Measurements from ENCODE around the gene IZUMO1. TPM values are rescaled to one million over a fixed set of nuclear protein-coding genes. Genes with fewer than 3 reads are reported as not detected.

IZUMO1 gene
- total RNA-seq, 1 donor from 2014 or later = 0.73 TPM

DNA sequence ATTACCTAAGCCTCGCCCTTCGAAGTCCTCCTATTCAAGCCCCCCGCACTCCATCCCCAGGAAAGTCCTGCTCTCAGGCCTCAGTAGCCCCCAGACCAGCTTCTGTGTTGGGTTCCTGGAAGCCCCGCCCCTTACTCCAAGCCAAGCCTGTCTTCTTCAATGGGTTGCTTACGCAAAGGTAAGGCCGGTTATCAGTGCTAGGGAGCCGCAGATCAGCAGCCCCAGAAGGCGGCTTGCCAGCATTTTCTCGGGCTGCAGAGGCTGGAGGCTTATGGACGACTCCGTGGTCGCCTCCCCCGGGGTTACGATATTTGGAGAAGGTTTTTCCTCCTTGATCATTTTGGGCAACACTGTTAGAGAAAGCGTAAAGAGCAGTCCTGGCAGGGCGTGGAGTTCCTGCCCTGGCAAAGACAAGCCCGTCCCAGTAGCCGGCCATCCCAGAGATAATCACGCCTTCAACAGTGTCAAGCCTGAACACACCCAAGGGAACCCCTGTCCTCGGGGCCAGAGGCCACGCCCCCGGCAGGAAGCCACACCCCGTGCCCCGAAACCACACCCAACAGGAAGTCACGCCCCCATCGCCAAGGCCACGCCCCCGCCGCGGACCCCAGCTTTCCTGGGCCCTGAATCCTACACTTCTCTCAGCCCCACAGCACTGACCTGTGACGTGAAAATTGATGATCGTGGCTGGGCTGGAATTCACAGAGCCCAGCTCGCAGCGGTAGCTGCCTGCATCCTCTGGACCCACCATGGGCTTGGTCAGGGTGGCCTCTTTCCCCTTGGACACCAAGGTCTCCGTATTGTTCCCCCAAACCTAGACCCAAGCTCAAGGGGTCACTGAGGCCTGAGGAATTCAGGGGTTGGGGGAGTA lies 5.3 kb downstream of the IZUMO1 start:
- peak; percentile 16 for ATAC-seq (ENCODE audit: poor library complexity)
- intact Hi-C loops (cut with DNase I) = no loop called here

DNA sequence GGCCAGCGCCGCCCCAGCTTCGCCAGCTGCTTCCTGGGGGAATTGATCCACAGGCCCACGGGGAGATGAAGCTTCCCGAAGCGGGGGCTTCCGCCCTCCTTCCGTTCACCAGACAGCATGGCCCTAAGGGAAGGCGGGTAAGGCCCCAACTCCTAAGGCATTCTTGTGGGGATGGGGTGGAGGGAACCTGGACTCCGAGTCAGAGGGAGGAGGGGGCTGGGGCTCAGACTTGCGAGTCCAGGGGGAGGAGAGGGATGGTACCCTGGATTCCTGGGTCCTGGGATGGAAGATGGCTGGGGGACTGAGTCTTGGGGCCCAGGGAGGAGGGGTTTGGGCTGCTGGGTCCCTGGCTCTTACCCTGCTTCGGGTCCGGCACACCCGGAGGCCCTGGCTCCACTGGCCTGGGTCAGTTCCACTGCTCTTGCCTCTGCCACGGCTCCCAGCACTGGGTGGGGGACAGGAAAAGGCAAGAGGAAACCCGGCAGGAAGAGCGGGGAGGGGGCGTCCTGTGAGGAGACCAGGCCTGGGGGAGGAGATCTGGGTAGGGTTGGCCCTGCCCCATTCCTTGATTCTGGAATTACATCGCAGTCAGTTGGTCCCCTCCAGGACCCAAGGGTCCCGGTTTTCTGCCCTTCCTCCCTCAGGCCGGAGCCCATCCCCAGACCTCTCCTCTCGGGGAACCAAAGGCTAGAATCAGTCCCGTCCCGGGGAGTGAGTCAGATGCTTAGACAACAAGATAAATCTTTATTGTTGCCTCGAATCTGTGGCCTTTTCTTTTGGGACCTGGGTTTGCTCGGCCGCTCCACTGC lies 6.3 kb downstream of the IZUMO1 start, which contains the start of gene RASIP1:
TSS of gene RASIP1 (minus strand) at position 447 of the 809 bp plus-strand sequence. CDS start at position 119, 328 bp downstream.
- intact Hi-C loops (cut with DNase I) = no loop called here
- ATAC-seq (ENCODE audit: poor library complexity) = peak; percentile 4

More for the DNA sequence above, 5.3 kb downstream of the IZUMO1 start:
- peak; percentile 64 for DNase-seq

DNA sequence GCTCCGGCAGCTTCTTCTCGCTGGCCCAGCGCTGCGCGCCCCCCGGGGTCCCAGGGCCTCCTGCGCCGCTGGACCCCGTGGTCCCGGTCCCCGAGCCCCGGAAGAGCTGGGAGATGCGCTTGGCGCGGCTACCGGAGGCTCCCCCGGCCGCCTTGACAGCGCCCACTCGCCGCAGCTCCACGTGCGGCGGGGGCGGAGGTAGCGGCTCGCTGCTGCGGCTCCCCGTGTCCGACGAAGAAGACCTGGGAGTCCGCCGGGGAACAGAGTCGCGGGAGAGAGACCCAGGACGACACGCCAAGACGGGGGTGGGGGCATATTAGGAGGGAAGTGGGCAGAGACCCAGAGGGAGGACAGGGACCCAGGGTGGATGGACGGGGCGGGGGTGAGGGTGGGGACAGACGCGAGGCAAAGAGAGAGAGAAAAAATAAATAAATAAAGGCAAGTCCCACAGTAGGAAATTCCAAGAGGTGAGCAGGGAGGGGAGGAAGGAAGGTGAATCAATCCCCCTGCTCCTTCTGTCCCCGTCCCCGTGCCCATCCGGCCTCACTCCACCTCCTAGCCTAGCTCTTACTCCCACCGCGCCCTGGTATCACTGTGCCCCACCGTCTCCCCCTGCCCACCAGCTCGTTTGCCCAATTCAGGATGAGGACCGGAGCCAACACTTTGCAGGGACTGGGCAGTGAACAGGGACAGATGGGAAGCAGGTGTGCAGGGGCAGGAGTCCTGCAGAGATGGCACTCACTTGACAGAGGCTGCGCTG lies 7.1 kb downstream of the IZUMO1 start:
- no peak for ATAC-seq (ENCODE audit: poor library complexity)
- intact Hi-C loops (cut with DNase I) = loop anchor here (5.0 to 10.0 kb wide), 2 partner anchors 62 to 95 kb away; partner anchors contain the start of gene CA11
- no peak for DNase-seq

More for the DNA sequence above, 6.3 kb downstream of the IZUMO1 start, which contains the start of gene RASIP1:
- DNase-seq = peak; percentile 73

DNA sequence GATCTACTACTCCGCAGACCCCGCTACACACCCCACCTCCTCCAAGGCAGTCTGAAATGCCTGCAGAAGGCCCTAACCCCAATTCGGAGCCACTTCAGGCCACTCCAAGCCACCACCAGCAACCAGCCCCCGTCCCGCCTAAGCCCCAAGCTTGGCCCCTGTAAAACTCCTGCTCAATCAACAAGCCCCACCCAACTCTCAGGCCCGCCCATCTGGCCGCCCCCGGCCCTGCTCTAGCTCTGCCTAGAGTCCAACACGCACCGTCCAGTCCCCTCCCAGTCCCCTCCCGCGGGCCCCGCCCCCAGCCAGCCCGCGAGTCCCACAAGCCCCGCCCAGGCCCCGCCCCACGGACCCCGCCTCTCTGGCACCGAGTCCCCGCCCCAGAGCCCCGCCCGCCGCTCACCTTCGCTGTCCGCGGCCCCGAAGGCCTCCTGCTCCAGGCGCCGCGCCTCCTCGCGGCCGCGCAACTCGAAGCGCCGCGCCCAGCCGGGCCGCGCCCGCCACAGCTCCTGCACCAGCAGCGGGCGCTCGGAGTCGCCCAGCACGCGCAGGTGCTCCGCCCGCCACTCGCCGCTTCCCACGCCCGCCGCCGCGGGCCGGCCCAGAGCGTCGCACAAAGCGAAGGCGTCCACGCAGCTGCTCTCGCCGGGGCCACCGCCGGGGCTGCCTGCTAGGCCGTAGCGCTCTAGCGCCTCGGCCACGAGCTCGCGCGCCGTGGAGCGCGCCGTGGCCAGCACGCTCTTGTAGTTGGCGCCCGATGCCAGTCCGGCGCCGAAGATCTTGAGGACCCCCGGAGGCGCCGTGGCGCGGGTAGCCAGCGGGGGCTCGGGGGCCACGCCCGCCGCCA lies 7.9 kb downstream of the IZUMO1 start:
- intact Hi-C loops (cut with DNase I) = loop anchor here (5.0 to 10.0 kb wide), 2 partner anchors 61 to 94 kb away; partner anchors contain the start of gene CA11
- ATAC-seq (ENCODE audit: poor library complexity) (peak; percentile 91), DNase-seq (peak; percentile 94)

DNA sequence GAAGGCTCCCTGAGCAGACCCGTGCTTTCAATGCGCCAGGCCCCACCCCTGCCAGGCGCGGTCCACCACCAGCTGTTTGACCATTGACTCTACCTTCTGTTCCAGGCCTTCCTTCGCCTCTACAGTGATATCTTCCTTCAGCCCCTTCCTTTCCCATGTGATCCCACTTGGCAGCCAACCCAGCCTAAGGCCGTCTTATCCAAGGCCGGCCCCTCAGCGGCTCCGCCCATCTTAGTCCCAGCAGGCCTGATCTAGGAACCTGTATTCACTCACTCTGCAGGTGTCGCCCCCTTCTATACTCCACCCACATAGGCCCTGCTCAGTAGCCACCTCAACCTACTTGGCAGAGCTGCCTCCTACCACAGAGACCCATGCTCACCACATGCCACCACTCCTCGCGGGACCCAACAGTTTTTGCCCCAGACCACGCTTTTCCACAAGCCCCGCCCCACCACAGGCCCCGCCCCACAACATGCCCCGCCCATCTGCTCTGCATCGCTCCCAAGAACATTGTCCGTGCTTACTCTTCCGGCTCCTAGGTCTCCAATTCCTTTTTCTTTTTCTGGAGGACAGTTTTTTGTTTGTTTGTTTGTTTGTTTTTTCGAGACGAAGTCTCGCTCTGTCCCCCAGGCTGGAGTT lies 9.2 kb downstream of the IZUMO1 start:
- no peak for ATAC-seq (ENCODE audit: poor library complexity)
- DNase-seq = no peak
- intact Hi-C loops (cut with DNase I) = loop anchor here (5.0 to 10.0 kb wide), 2 partner anchors 60 to 93 kb away; partner anchors contain the start of gene CA11

DNA sequence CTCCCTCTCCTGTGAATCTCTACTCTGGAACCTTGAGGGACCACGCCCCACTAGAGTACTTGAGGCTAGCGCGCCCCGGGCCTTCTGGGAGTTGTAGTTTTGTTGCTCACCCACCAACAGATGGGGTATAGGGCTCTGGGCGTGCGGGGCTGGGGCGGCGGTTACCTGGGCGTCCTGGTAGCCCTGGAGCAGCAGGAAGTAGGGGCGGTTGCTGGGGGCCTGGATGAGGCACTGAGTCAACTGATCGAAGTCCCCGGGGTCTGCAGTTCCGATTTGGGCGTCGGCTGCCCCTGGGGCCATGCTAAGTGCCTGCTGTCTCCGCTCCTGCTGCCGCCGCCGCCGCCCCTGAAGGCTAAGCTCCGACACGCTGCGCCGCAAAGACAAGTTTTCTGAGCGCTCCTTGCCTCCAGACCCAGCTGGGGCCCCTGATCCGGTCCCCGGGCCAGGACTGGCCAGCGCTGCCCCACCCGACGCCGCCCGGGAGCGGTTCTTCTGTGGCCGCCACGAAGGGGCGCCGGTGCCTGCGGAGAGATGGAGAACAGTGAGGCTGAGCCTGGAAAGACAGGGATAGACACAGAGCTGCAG lies 11.6 kb downstream of the IZUMO1 start:
- intact Hi-C loops (cut with DNase I) = loop anchor here (5.0 to 10.0 kb wide), 2 partner anchors 58 to 90 kb away; partner anchors contain the start of gene CA11
- no peak for ATAC-seq (ENCODE audit: poor library complexity)
- no peak for DNase-seq

DNA sequence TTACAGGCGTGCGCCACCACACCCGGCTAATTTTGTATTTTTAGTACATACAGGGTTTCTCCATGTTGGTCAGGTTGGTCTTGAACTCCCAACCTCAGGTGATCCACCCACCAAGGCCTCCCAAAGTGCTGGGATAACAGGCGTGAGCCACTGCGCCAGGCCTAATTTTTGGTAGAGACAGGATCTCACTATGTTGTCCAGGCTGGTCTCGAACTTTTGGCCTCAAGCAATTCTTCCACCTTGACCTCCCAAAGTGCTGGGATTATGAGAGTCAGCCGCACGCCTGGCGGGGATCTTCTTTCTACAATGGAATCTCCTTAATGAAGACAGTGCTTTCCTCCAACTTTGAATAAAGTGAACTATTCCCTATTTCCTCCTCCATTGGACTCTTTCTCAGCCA lies 12.1 kb downstream of the IZUMO1 start:
- ATAC-seq (ENCODE audit: poor library complexity) (no peak), DNase-seq (no peak)
- intact Hi-C loops (cut with DNase I) = loop anchor here (5.0 to 10.0 kb wide), 2 partner anchors 57 to 90 kb away; partner anchors contain the start of gene CA11

DNA sequence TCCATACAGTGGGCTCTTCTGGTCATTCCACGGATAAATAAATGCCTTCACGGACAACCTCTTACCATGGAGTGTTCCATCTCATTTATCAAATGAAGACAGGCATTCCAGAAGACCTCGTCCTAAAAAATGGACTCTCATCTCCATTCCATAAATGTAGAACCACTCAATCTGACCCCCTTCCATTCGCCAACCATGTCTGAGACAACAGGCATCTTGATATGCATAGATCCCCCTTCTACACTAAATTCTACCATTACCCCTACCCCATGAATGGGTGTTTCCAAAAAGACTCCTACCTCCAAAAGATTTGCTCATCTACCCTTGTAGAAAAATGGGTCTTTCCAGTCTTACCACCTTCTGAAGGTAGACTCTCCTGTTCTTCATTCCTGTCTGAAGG lies 15.3 kb downstream of the IZUMO1 start:
- intact Hi-C loops (cut with DNase I) = loop anchor here (10.0 kb wide), 1 partner anchor 87 kb away; the partner anchor contains the start of gene CA11
- no peak for ATAC-seq (ENCODE audit: poor library complexity)
- DNase-seq = no peak

DNA sequence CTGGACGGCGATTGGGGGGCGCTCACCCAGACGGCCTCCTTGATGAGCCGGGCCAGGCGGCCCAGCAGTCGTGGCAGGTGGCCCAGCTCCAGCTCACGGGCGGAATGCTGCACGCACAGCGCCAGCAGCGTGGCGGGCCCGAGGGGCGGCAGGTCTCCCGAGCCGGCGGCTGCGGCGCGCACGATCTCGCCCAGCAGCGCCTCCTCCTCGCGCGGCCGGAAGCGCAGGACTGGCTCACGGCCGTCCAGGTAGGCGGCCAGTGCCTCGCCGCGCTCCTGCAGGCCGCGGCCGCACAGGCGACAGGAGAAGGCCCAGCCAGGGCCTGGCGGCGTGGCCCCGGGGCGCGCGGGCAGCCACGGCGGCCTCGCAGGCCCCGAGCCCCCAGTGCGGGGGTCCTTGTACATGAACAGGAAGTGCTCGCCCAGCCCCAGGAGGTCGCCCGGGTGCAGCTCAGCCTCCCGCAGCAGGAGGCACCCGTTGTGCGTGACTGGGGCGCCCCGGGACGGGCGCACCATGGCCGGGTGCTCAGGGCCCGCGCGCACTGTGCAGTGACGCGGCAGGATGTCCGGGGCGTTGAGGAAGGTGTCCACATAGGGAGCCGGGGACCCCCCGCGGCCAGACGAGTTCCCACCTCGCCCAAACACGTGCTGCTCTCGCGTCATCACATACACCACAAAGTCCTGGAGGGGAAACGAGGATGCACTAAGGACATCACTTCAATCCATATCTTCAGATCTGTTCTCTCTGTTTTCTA lies 17.6 kb downstream of the IZUMO1 start:
- ATAC-seq (ENCODE audit: poor library complexity) (peak; percentile 13), DNase-seq (no peak)

DNA sequence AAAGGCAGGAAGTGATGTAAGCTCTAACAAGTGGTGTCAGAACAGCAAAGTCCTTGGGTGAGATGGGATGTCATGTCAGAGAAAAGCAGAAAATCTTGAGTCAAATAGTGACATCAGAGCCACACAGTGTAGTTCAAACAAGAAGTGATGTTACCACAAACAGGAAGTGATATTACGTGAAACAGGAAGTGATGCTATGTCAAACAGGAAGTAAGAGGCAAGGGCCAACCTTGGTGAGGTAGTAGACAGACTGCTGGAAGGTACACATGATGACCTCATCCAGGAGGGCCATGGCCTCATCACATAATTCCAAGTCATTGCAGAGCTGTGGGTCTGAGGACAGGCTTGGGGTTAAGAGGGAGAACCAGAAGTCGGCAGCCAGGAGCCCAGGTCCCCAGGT lies 20.2 kb downstream of the IZUMO1 start:
- intact Hi-C loops (cut with DNase I) = no loop called here
- ATAC-seq (ENCODE audit: poor library complexity) = no peak
- DNase-seq = no peak

More for the DNA sequence above, 17.6 kb downstream of the IZUMO1 start:
- intact Hi-C loops (cut with DNase I) = no loop called here

DNA sequence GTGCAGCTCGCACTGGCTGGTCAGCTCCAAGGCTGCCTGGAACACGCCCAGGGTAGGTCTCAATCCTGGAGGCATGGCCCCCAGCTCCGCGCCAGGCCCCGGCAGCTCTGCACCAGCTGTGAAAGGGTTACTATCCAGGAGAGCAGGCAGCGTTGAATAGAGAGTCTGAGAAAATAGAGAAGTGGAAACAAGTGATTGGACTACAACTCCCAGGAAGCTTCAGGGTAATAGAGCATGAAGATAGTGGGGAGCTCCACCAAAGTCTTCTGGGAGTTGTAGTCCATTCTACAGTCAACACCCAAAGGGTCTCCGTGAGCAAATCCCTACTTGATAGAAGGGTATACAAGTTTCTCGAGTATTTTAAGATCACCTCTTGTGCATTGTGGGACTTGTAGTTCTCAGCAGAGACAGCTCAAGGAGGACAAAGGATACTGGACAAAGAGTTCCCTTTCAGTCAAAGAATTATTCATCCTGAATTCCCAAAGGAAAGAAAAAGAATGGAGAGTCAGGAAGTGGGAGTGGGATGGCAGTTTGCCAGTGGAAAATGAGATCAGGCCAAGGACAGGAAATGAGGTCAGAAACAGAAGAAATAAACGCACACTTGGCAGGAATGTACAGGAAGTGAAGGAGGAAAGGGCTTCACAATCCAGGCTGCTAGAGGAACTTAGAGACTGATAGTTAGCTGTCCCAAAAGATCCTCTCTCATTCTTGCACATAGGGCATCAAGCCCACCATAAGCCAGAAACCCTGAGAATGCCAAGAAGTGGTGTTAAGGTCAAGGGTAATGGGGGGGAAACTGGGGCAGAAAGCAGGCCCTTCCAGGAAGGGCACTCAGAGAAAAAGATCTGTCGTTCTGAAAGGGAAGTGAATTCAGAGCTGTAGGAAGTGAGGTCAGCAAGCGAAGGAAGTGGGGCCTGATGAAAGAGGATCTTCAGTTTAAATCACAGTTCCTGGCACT lies 21.6 kb downstream of the IZUMO1 start:
- intact Hi-C loops (cut with DNase I) = no loop called here
- DNase-seq (no peak), ATAC-seq (ENCODE audit: poor library complexity) (peak; percentile 9)

DNA sequence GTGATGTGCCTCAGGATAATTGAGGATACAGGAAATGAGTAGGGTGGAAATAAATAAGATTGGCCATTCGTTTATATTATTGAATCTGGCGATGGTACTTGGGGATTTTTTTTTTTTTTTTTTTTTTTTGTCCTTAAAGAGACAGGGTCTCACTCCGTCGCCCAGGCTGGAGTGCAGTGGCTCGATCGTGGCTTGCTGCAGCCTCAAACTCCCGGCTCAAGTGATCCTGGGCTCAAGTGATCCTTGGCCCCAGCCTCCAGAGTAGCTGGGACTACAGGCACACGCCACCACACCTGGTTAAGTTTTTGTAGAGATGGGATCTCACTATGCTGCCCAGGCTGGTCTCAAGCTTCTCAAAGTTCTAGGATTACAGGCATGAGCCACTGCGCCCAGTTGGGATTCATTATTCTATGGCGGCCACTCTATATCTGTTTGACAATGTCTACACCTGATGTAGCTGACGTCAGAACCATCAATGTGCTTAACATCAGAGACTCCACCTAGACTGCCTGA lies 24.5 kb downstream of the IZUMO1 start:
- DNase-seq = no peak
- intact Hi-C loops (cut with DNase I) = no loop called here
- no peak for ATAC-seq (ENCODE audit: poor library complexity)

DNA sequence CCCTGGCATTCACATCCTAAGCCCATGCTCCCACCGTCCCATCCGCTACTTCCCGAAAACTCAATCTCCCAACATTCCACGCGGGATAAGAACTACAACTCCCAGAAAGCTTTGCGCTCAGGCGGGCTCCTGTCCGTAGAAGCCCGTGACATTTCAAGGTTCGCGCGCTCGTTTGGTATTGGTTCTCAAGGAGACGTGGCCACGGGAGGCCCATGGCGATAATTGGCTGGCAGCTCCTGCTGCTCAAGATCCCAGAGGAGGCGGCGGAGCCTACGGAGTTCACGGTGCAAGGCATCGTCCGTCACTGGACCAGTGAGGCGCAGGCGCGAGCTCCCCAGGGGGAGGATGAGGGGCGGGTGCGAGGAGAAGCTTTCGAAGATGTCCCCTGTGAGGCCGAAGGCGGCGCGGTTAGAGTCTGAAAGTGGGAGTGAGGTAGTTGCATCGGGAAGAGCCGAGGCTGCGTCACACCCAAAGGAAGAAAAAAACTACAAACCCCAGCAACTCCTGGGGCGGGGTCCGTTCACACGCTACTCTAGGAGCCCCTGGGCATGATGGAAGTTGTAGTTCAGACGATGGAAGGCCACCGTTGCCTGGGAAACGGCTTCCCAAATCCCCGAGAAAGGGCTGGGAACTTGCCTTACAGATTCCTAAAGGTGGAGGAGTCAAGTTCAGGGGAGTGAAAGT lies 26.0 kb downstream of the IZUMO1 start:
- ATAC-seq (ENCODE audit: poor library complexity) (peak; percentile 89), DNase-seq (peak; percentile 99)
- intact Hi-C loops (cut with DNase I) = no loop called here

DNA sequence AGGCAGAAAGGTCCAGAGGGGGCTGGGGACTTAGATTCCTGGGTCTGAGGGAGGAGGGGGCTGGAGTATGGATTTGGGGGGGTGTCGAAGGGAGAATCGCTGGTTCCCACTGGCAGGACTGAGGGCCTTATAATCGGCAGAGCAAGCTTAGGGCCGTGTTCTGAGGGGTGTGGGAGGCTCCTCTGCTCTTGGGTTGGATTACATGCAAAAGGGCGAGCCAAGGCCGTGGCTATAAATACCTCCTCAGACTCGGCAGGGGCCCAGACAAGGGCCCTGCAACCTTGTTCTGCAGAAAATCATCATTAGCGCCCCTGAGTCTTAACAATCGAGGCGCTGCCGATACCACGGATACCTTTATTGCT lies 26.5 kb downstream of the IZUMO1 start:
- DNase-seq (peak; percentile 62), ATAC-seq (ENCODE audit: poor library complexity) (peak; percentile 39)
- intact Hi-C loops (cut with DNase I) = no loop called here
